HuH-7 (cell line): ENCODE data around the gene PADI4.
A peak's percentile ranks its signal among the peaks of the same experiment; 100 is the strongest.

ENCODE experiments used
- DNase-seq: peaks from one replicate; pipeline ENCODE4 v3.0.0; 2011; ENCODE audit warnings: low spot score

The PADI4 gene

GRCh38 chr1:17307946-17308345, at the start of gene PADI4:
PADI4 (plus strand) TSS chr1:17308197; CDS start chr1:17308223, 26 bp downstream.
- no peak for DNase-seq

- no peak for DNase-seq
These were observed 49.3 kb upstream of the PADI4 start for GRCh38 chr1:17258758-17259130.

GRCh38 chr1:17259233-17259873, 48.6 kb upstream of the PADI4 start:
- no peak for DNase-seq

GRCh38 chr1:17260264-17260663, 47.7 kb upstream of the PADI4 start:
- no peak for DNase-seq

GRCh38 chr1:17260738-17261137, 47.3 kb upstream of the PADI4 start:
- no peak for DNase-seq

- no peak for DNase-seq
These were observed 44.1 kb upstream of the PADI4 start for GRCh38 chr1:17263936-17264335.

GRCh38 chr1:17264470-17264869, 43.5 kb upstream of the PADI4 start:
- DNase-seq, result no peak

GRCh38 chr1:17265162-17265561, 42.8 kb upstream of the PADI4 start:
- no peak for DNase-seq

GRCh38 chr1:17265950-17266349, 42.0 kb upstream of the PADI4 start:
- no peak for DNase-seq

- DNase-seq, result no peak
These were observed 36.9 kb upstream of the PADI4 start for GRCh38 chr1:17270891-17271765.

GRCh38 chr1:17272066-17272465, 35.9 kb upstream of the PADI4 start:
- no peak for DNase-seq

- no peak for DNase-seq
These were observed 35.4 kb upstream of the PADI4 start for GRCh38 chr1:17272646-17273045.

- DNase-seq, result no peak
These were observed 34.9 kb upstream of the PADI4 start for GRCh38 chr1:17273096-17273495.

GRCh38 chr1:17274186-17275170, 33.5 kb upstream of the PADI4 start:
- peak; percentile 72 for DNase-seq

- no peak for DNase-seq
These were observed 31.4 kb upstream of the PADI4 start for GRCh38 chr1:17276568-17276967.

- no peak for DNase-seq
These were observed 30.4 kb upstream of the PADI4 start for GRCh38 chr1:17277511-17278159.

- no peak for DNase-seq
These were observed 28.8 kb upstream of the PADI4 start for GRCh38 chr1:17278996-17279830.

- DNase-seq, result no peak
These were observed 27.6 kb upstream of the PADI4 start for GRCh38 chr1:17280436-17280835.

- no peak for DNase-seq
These were observed 27.1 kb upstream of the PADI4 start for GRCh38 chr1:17280894-17281293.

- DNase-seq, result no peak
These were observed 26.2 kb upstream of the PADI4 start for GRCh38 chr1:17281775-17282181.

GRCh38 chr1:17282836-17283235, 25.2 kb upstream of the PADI4 start:
- no peak for DNase-seq
